Measurements from ENCODE around the gene NCAPG.

Gene NCAPG

DNA sequence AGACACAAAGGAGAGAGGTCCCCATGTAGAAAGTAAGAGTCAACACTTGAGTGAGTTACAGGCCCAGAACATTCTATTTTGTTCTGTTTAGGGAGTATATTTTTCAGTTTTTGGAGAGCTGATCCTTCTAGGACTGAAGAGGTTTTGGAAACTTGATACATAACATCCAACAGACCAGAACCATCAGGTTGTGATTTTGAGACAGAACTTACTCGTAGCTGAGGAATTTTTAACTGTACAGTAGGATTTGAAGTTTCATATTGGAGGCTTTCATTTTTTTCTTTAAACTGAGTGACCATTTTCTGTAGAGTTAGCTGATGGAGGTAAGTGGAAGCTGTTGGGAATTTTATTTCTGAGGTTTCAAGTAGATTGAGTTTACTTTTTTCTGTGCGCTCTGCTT lies 73.3 kb downstream of the NCAPG start:
- Mint-ChIP-seq H3K36me3 (ENCODE audit: low read depth) (peaks cover 20% of the 10 kb centered on the region), H3K4me3 (no peak overlapping the region), H3K9me3 (no peaks in the 10 kb centered on the region), H3K27ac (no peak overlapping the region), H3K27me3 (no peaks in the 10 kb centered on the region), H3K4me1 (ENCODE audit: low read depth) (no peaks in the 10 kb centered on the region)

DNA sequence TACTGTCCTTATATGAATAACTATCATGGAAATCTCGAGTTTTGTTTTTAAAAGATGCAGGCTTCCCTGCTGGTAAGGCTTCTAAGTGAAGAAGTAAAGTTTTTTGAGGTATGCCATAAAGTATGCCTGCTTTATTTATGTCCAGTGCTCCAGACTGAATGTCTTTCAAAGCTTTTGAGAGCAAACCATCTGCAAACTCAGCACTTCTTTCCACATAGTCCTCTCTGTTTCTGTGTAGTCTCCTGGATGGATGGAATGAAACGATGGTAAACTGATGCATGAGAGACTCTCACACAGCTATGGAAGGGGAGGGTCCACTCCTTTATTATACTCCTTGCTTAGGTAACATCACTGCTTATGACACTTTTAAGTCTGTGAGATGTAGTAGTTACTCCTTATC lies 73.7 kb downstream of the NCAPG start:
- Mint-ChIP-seq H3K36me3 (ENCODE audit: low read depth) (peaks cover 20% of the 10 kb centered on the region), H3K27me3 (no peaks in the 10 kb centered on the region), H3K27ac (no peak overlapping the region), H3K9me3 (no peaks in the 10 kb centered on the region), H3K4me1 (ENCODE audit: low read depth) (no peaks in the 10 kb centered on the region), H3K4me3 (no peak overlapping the region)

DNA sequence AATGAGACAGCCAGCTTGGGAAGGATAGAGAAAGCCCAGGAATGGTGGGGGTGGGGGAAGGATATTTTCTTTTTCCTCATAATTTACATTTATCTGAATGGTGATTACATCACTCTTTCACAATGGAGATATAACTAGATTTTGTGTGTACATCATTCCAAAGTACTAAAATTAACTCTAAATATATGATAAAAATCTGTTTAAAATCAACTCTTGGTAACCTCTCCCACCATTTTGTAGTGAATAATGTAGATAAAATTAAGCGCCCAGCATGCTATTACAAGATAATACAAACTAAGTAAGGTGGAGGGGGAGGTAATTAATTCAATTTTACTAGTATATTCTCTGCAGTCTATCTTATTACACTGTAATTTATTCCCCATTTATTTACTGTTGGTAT lies 78.9 kb downstream of the NCAPG start:
- Mint-ChIP-seq H3K36me3 (ENCODE audit: low read depth) (peaks cover 10% of the 10 kb centered on the region), H3K9me3 (no peaks in the 10 kb centered on the region), H3K27me3 (no peaks in the 10 kb centered on the region), H3K27ac (no peak overlapping the region), H3K4me1 (ENCODE audit: low read depth) (no peaks in the 10 kb centered on the region), H3K4me3 (no peak overlapping the region)

DNA sequence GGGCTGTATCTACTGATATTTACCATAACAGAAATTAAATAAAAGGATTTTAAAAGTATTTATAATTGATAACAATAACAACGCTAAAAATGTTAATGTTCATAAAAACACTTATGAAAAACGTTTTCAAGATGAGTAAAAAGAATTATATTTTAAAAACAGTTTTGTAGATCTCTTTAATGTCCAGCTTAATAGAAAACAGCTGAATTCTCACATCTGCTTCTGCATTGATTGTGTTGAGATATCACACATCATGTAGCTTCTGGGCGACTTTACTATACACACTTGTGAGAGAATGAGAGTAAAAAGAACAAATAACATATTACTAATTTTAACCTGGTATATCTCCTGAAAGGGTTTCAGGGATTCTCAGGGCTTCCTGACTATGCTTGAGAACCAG lies 83.6 kb downstream of the NCAPG start:
- Mint-ChIP-seq H3K27ac (no peak overlapping the region), H3K4me1 (ENCODE audit: low read depth) (no peaks in the 10 kb centered on the region), H3K36me3 (ENCODE audit: low read depth) (peaks cover 13% of the 10 kb centered on the region)

More for the DNA sequence above, 83.6 kb downstream of the NCAPG start:
- no peaks in the 10 kb centered on the region for H3K27me3 Mint-ChIP-seq
- H3K9me3 Mint-ChIP-seq: no peaks in the 10 kb centered on the region
- H3K4me3 Mint-ChIP-seq: no peak overlapping the region
